SK-N-SH treated with all-trans-retinoic acid at 6 μM for 48 hours (cell line): ENCODE data around the gene CDRT4.

Source experiments
- ARNTL ChIP-seq: fragments of 450-650 bp; formaldehyde crosslinking; IDR thresholded peaks from 2 replicates; pipeline ENCODE4 v1.5.0; 2020; ENCODE audit warnings: low read depth, mild to moderate bottlenecking, moderate library complexity, borderline replicate concordance
- BACH2 ChIP-seq: fragments of 250-450 bp; sonication (Bioruptor Pico); IDR thresholded peaks from 2 replicates; pipeline ENCODE4 v1.9.0; 2021; ENCODE audit warnings: mild to moderate bottlenecking, borderline replicate concordance
- GLIS3 ChIP-seq: fragments of 250-450 bp; sonication (Bioruptor Pico); IDR thresholded peaks from 2 replicates; pipeline ENCODE4 v1.5.0; 2020; ENCODE audit warnings: mild to moderate bottlenecking, moderate library complexity
- ZFP3 ChIP-seq: fragments of 250-450 bp; sonication (Bioruptor Pico); IDR thresholded peaks from 2 replicates; pipeline ENCODE4 v1.5.0; 2020; ENCODE audit warnings: mild to moderate bottlenecking, moderate library complexity
- TF ChIP-seq, protein P1 (sequence below): fragments of 250-450 bp; sonication (Bioruptor Pico); IDR thresholded peaks from 2 replicates; pipeline ENCODE4 v1.8.0; 2020; ENCODE audit warnings: mild to moderate bottlenecking, moderate library complexity, borderline replicate concordance
- TF ChIP-seq, protein P2 (sequence below): fragments of 250-450 bp; sonication (Bioruptor Pico); IDR thresholded peaks from 2 replicates; pipeline ENCODE4 v1.5.1; 2021; ENCODE audit warnings: mild to moderate bottlenecking, moderate library complexity

DNA sequence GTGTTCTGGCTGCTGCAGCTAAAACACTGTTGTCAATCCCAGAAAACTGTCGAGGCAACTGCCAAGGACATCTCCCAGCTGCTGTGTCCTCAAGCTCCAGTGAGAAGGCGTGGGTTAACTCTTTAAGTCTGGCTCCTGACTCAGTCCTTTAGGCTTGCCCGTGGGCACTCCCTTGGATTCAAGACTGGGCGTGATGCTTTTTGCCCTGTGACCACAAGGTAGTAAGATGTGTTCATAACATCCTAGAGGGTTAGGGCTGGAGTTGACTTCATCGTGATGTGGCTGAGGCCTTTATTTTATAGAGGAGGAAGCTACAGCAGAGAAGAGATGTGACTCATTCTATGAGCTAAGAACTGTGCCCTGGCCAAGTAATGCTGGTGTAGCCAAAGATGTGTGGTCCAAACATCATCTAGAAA lies 75.1 kb downstream of the CDRT4 start:
- no peak for TF ChIP-seq BACH2 (CRISPR knock-in tag)
- TF ChIP-seq GLIS3 (CRISPR knock-in tag), result no peak
- TF ChIP-seq ARNTL, result no peak
- TF ChIP-seq, protein P1, sequence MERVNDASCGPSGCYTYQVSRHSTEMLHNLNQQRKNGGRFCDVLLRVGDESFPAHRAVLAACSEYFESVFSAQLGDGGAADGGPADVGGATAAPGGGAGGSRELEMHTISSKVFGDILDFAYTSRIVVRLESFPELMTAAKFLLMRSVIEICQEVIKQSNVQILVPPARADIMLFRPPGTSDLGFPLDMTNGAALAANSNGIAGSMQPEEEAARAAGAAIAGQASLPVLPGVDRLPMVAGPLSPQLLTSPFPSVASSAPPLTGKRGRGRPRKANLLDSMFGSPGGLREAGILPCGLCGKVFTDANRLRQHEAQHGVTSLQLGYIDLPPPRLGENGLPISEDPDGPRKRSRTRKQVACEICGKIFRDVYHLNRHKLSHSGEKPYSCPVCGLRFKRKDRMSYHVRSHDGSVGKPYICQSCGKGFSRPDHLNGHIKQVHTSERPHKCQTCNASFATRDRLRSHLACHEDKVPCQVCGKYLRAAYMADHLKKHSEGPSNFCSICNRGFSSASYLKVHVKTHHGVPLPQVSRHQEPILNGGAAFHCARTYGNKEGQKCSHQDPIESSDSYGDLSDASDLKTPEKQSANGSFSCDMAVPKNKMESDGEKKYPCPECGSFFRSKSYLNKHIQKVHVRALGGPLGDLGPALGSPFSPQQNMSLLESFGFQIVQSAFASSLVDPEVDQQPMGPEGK (CRISPR knock-in tag), result no peak
- TF ChIP-seq, protein P2, sequence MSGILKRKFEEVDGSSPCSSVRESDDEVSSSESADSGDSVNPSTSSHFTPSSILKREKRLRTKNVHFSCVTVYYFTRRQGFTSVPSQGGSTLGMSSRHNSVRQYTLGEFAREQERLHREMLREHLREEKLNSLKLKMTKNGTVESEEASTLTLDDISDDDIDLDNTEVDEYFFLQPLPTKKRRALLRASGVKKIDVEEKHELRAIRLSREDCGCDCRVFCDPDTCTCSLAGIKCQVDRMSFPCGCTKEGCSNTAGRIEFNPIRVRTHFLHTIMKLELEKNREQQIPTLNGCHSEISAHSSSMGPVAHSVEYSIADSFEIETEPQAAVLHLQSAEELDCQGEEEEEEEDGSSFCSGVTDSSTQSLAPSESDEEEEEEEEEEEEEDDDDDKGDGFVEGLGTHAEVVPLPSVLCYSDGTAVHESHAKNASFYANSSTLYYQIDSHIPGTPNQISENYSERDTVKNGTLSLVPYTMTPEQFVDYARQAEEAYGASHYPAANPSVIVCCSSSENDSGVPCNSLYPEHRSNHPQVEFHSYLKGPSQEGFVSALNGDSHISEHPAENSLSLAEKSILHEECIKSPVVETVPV, result no peak
- no peak for TF ChIP-seq ZFP3
